IMR-90 (cell line): Measurements from ENCODE around the gene PES1. TPM values are rescaled to one million over a fixed set of nuclear protein-coding genes. Genes with fewer than 3 reads are reported as not detected.

ENCODE experiments used
- ATAC-seq: fragments of 200-7000 bp; cut with Tn5 transposase; 2 replicates; pipeline ENCODE4 v1.9.1; 2020; ENCODE audit warnings: low read depth, mild to moderate bottlenecking, moderate library complexity
- BruUV-seq: library from RNA; stranded (reverse); fragments of 400-500 nt; replicated peaks from 2 replicates; lab custom pipeline; 2021; lab: Mats Ljungman, UMichigan
- CTCF ChIA-PET: fragments of 300-600 bp; formaldehyde crosslinking; extraction: SDS; loops from one replicate; lab custom pipeline; 2021; ENCODE audit warnings: antibody characterized with exemption; lab: Yijun Ruan, JAX
- POLR2A ChIA-PET: fragments of 300-600 bp; sonication (Branson Sonifier 250); formaldehyde crosslinking; loops from one replicate; lab custom pipeline; 2022; ENCODE audit warnings: antibody characterized with exemption; ENCODE audit not compliant: unreplicated experiment; lab: Charles Lee
- DNase-seq: peaks from one replicate; pipeline ENCODE4 v3.0.0; 2013
- H2AFZ ChIP-seq: replicated peaks from 2 replicates; pipeline ENCODE3; 2013; ENCODE audit warnings: low read length, mild to moderate bottlenecking; ENCODE audit not compliant: poor library complexity
- H2AK5ac ChIP-seq: 2 replicates; pipeline ENCODE4 v1.6.1; 2013; ENCODE audit warnings: low read depth, low read length, inconsistent platforms
- H2AK9ac ChIP-seq: replicated peaks from 2 replicates; pipeline ENCODE3; 2013; ENCODE audit warnings: mild to moderate bottlenecking, low read depth, low read length, moderate library complexity; ENCODE audit not compliant: poor library complexity
- H2BK120ac ChIP-seq: 2 replicates; pipeline ENCODE4 v1.6.1; 2013; ENCODE audit warnings: low read depth, low read length, inconsistent platforms
- H2BK15ac ChIP-seq: 3 replicates; pipeline ENCODE4 v1.6.1; 2013; ENCODE audit warnings: low read depth, low read length, inconsistent platforms
- H2BK20ac ChIP-seq: 2 replicates; pipeline ENCODE4 v1.6.1; 2013; ENCODE audit warnings: low read depth, mild to moderate bottlenecking, inconsistent platforms, low read length, moderate library complexity
- H2BK5ac ChIP-seq: 2 replicates; pipeline ENCODE4 v1.6.1; 2013; ENCODE audit warnings: mild to moderate bottlenecking, low read depth, low read length, inconsistent platforms; ENCODE audit not compliant: poor library complexity, severe bottlenecking
- H3K14ac ChIP-seq: replicated peaks from 2 replicates; pipeline ENCODE4 v1.6.1; 2013; ENCODE audit warnings: low read depth, low read length, inconsistent platforms
- H3K18ac ChIP-seq: 2 replicates; pipeline ENCODE4 v1.6.1; 2013; ENCODE audit warnings: low read depth, low read length, control low read depth
- H3K23ac ChIP-seq: 2 replicates; pipeline ENCODE4 v1.6.1; 2013; ENCODE audit warnings: low read depth, low read length, inconsistent platforms
- H3K27ac ChIP-seq: 2 replicates; pipeline ENCODE4 v1.5.1; 2013; ENCODE audit warnings: mild to moderate bottlenecking, control low read depth, low read length; ENCODE audit not compliant: insufficient read depth
- H3K27me3 ChIP-seq: 2 replicates; pipeline ENCODE4 v1.6.1; 2013; ENCODE audit warnings: low read length; ENCODE audit not compliant: control insufficient read depth, insufficient read depth
- H3K36me3 ChIP-seq: 2 replicates; pipeline ENCODE4 v1.6.1; 2013; ENCODE audit warnings: low read length, mixed read lengths; ENCODE audit not compliant: control insufficient read depth, insufficient read depth
- H3K4ac ChIP-seq: 2 replicates; pipeline ENCODE4 v1.6.1; 2013; ENCODE audit warnings: low read depth, low read length, inconsistent platforms
- H3K4me1 ChIP-seq: 2 replicates; pipeline ENCODE4 v1.6.1; 2013; ENCODE audit warnings: low read length, mixed read lengths; ENCODE audit not compliant: control insufficient read depth, insufficient read depth
- H3K4me2 ChIP-seq: 2 replicates; pipeline ENCODE4 v1.6.1; 2013; ENCODE audit warnings: low read depth, mild to moderate bottlenecking, control low read depth, low read length, moderate library complexity
- H3K4me3 ChIP-seq: 2 replicates; pipeline ENCODE4 v1.5.1; 2013; ENCODE audit warnings: low read depth, mild to moderate bottlenecking, control low read depth, low read length, moderate library complexity; ENCODE audit not compliant: insufficient read depth
- H3K56ac ChIP-seq: 2 replicates; pipeline ENCODE4 v1.6.1; 2013; ENCODE audit warnings: low read length, inconsistent platforms; ENCODE audit not compliant: insufficient read depth; ENCODE audit errors: extremely low read depth
- H3K79me1 ChIP-seq, 2 experiments: 2 replicates each; pipeline ENCODE4 v1.6.1; 2013; ENCODE audit warnings: low read length in 2 of 2, inconsistent platforms in 1 of 2, low read depth in 1 of 2
- H3K9ac ChIP-seq: 2 replicates; pipeline ENCODE4 v1.6.1; 2013; ENCODE audit warnings: low read depth, low read length, control low read depth
- H3K9me1 ChIP-seq: 2 replicates; pipeline ENCODE4 v1.6.1; 2013; ENCODE audit warnings: low read length, inconsistent platforms; ENCODE audit not compliant: insufficient read depth
- H3K9me3 ChIP-seq: 2 replicates; pipeline ENCODE4 v1.6.1; 2013; ENCODE audit warnings: low read length; ENCODE audit not compliant: control insufficient read depth, insufficient read depth
- H4K20me1 ChIP-seq: 2 replicates; pipeline ENCODE4 v1.6.1; 2013; ENCODE audit warnings: low read length, inconsistent platforms; ENCODE audit not compliant: insufficient read depth
- H4K5ac ChIP-seq: 2 replicates; pipeline ENCODE4 v1.6.1; 2013; ENCODE audit warnings: mild to moderate bottlenecking, low read depth, low read length, control low read depth
- H4K8ac ChIP-seq, 2 experiments: 2 replicates each; pipeline ENCODE4 v1.6.1; 2013; ENCODE audit warnings: low read depth in 2 of 2, low read length in 2 of 2, control low read depth in 1 of 2, inconsistent platforms in 1 of 2
- H4K91ac ChIP-seq: 2 replicates; pipeline ENCODE4 v1.6.1; 2013; ENCODE audit warnings: low read depth, low read length, inconsistent platforms; ENCODE audit not compliant: insufficient read depth
- BHLHE40 ChIP-seq: fragments of 150-350 bp; IDR thresholded peaks from 2 replicates; pipeline ENCODE4 v1.6.1; 2016; ENCODE audit warnings: mild to moderate bottlenecking, low read depth, low read length
- CEBPB ChIP-seq: IDR thresholded peaks from 2 replicates; pipeline ENCODE4 v1.6.1; 2012; ENCODE audit warnings: low read depth, low read length, improper control_type of control experiment
- FOS ChIP-seq: fragments of 150-350 bp; IDR thresholded peaks from 2 replicates; pipeline ENCODE4 v1.6.1; 2016; ENCODE audit warnings: low read depth, low read length
- MXI1 ChIP-seq: IDR thresholded peaks from 2 replicates; pipeline ENCODE4 v1.6.1; 2012; ENCODE audit warnings: low read depth, mild to moderate bottlenecking, low read length, moderate library complexity, borderline replicate concordance
- WGBS, 2 experiments: methylation state at CpG; one replicate each; pipeline versions ENCODE4 v1.1.5 to v1.1.7; 2013; ENCODE audit warnings: missing lambda C conversion rate in 2 of 2; ENCODE audit not compliant: insufficient read length in 1 of 2; ENCODE audit errors: extremely low coverage in 2 of 2; 5-methylcytosine and 5-hydroxymethylcytosine counted together
- dilution Hi-C: fragments of 300-500 bp; cut with HindIII; formaldehyde crosslinking; loops from one replicate; pipeline ENCODE4 v1.14.3; 2018; ENCODE audit warnings: low sequenced_read_pairs; ENCODE audit not compliant: unreplicated experiment
- in situ Hi-C: fragments of 300-500 bp; cut with MboI; formaldehyde crosslinking; loops from 3 replicates; pipeline ENCODE4 v1.14.3; 2019; ENCODE audit warnings: low sequenced_read_pairs, inconsistent platforms, mixed read lengths
- intact Hi-C: fragments of 100-400 bp; cut with micrococcal nuclease; formaldehyde crosslinking; loops from 2 replicates; pipeline ENCODE4 v1.10.0; 2022
- polyA plus RNA-seq, 3 experiments: library from polyadenylated mRNA; depleted of rRNA; stranded (reverse); fragments of >200 nt; gene quantifications; 2 replicates each; pipeline ENCODE4 v1.2.3, GENCODE V29; 2012; ENCODE audit warnings: low replicate concordance in 1 of 3
- total RNA-seq: library from RNA; depleted of rRNA; stranded (reverse); fragments of >200 nt; gene quantifications from 2 replicates; pipeline ENCODE4 v1.2.3, GENCODE V29; 2012

The PES1 gene
- total and polyA plus RNA-seq, 2 of the 4 experiments (the other 2 are of a cell fraction) = 120 to 142 TPM

DNA sequence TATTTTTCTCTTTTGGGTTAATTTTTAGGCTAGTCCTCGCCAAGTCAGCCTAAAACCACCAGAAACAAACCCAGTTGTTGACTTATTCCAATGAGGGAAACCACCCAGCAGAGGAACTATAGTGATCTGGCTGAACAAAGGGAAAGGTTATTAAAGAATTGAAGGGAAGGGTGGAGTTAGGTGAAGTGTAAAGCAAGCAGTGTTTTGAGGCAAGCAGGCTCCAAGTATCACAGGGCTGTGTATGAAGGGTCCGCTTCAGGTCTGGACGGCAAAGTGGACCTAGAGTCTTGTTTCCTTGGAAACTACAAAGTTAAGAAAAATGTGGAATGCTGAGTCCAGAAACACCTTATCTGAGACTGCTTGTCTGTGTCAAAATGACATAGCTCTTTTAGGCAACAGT is 12.1 kb upstream of the PES1 start:
- dilution Hi-C loops (no loop called here), in situ Hi-C loops (no loop called here), intact Hi-C loops (no loop called here)
- ChIA-PET CTCF (interaction anchor here (0.6 kb wide), 1 partner anchor 14 kb away, joined by 4 read pairs; no protein-coding TSS in a partner anchor), POLR2A (no interaction called here)
- Histone ChIP-seq H3K9me1 (peaks cover 6% of the 10 kb centered on the region; the same call in 1 of the 2 replicates), H3K56ac (no peak overlapping the region), H4K5ac (no peak overlapping the region), H2BK120ac (no peak overlapping the region), H3K27ac (no peak overlapping the region), H3K4me3 (no peak overlapping the region), H3K4ac (no peak overlapping the region), H3K27me3 (no peaks in the 10 kb centered on the region; the same call in 1 of the 2 replicates), H2BK5ac (no peak overlapping the region), H3K9ac (no peak overlapping the region), H3K4me2 (no peak overlapping the region), H2AK5ac (no peak overlapping the region), H3K4me1 (peaks cover 7% of the 10 kb centered on the region), H4K91ac (no peak overlapping the region), H2BK15ac (no peak overlapping the region), H2AFZ (no peak overlapping the region), H3K79me1 (no peaks in the 10 kb centered on the region; a peak in 1 of 4 replicates), H3K14ac (no peak overlapping the region), H3K36me3 (no peaks in the 10 kb centered on the region), H4K20me1 (no peaks in the 10 kb centered on the region), H3K9me3 (no peaks in the 10 kb centered on the region), H3K18ac (no peak overlapping the region), H4K8ac (no peak overlapping the region), H2AK9ac (no peak overlapping the region), H2BK20ac (no peak overlapping the region), H3K23ac (no peak overlapping the region)
- BruUV-seq = no TSS peak
- ATAC-seq (no peak), DNase-seq (no peak)
- 89% methylated on average over 2 of the region's 3 CpGs; no CpG with 5 or more reads in 1 of the 2 experiments for whole genome bisulfite sequencing, 2 experiments
- TF ChIP-seq MXI1 = no peak
- no peak for TF ChIP-seq CEBPB
- no peak for TF ChIP-seq FOS
- TF ChIP-seq BHLHE40 = no peak
